Measurements from ENCODE around the gene VSIG2.

VSIG2 gene

GRCh38 chr11:124748100-124748418 is 4.0 kb downstream of the VSIG2 start:
- Histone ChIP-seq H3K36me3 (no peaks in the 10 kb centered on the region), H3K9me3 (ENCODE audit: severe bottlenecking) (no peaks in the 10 kb centered on the region), H3K4me3 (ENCODE audit: low read depth, low read length) (no peak overlapping the region), H3K27me3 (ENCODE audit: insufficient read depth, low read depth, severe bottlenecking) (no peaks in the 10 kb centered on the region), H3K27ac (no peak overlapping the region)
- TF ChIP-seq CTCF (IDR thresholded peaks at IDR 0.05; ENCODE audit: low read depth, low read length): no peak
- DNase-seq: no peak

GRCh38 chr11:124747406-124748099 is 4.5 kb downstream of the VSIG2 start:
- Histone ChIP-seq H3K27me3 (ENCODE audit: insufficient read depth, low read depth, severe bottlenecking) (no peaks in the 10 kb centered on the region), H3K36me3 (no peaks in the 10 kb centered on the region), H3K9me3 (ENCODE audit: severe bottlenecking) (no peaks in the 10 kb centered on the region), H3K4me3 (ENCODE audit: low read depth, low read length) (no peak overlapping the region), H3K27ac (no peak overlapping the region)
- TF ChIP-seq CTCF (IDR thresholded peaks at IDR 0.05; ENCODE audit: low read depth, low read length): no peak
- DNase-seq: no peak

GRCh38 chr11:124746621-124747243 is 5.3 kb downstream of the VSIG2 start:
- 0 out of 2 replicates have a peak, but pooled peaks have one; percentile 17 for TF ChIP-seq CTCF (IDR thresholded peaks at IDR 0.05; ENCODE audit: low read depth, low read length)
- no peaks in the 10 kb centered on the region for H3K9me3 ChIP-seq (ENCODE audit: severe bottlenecking)
- H3K27me3 ChIP-seq (ENCODE audit: insufficient read depth, low read depth, severe bottlenecking): no peaks in the 10 kb centered on the region
- no peaks in the 10 kb centered on the region for H3K36me3 ChIP-seq
- no peak overlapping the region for H3K4me3 ChIP-seq (ENCODE audit: low read depth, low read length)
- DNase-seq: no peak
- H3K27ac ChIP-seq: no peak overlapping the region

- H3K9me3 ChIP-seq (ENCODE audit: severe bottlenecking): no peaks in the 10 kb centered on the region
- H3K4me3 ChIP-seq (ENCODE audit: low read depth, low read length): no peak overlapping the region
- no peaks in the 10 kb centered on the region for H3K27me3 ChIP-seq (ENCODE audit: insufficient read depth, low read depth, severe bottlenecking)
- DNase-seq: no peak
- H3K36me3 ChIP-seq: no peaks in the 10 kb centered on the region
- H3K27ac ChIP-seq: no peak overlapping the region
- TF ChIP-seq CTCF (IDR thresholded peaks at IDR 0.05; ENCODE audit: low read depth, low read length): no peak
Measured at GRCh38 chr11:124745835-124746620, 6.0 kb downstream of the VSIG2 start.

GRCh38 chr11:124745270-124745834 is 6.7 kb downstream of the VSIG2 start:
- Histone ChIP-seq H3K27ac (no peak overlapping the region), H3K9me3 (ENCODE audit: severe bottlenecking) (no peaks in the 10 kb centered on the region), H3K27me3 (ENCODE audit: insufficient read depth, low read depth, severe bottlenecking) (no peaks in the 10 kb centered on the region), H3K4me3 (ENCODE audit: low read depth, low read length) (no peak overlapping the region), H3K36me3 (no peaks in the 10 kb centered on the region)
- TF ChIP-seq CTCF (IDR thresholded peaks at IDR 0.05; ENCODE audit: low read depth, low read length): no peak
- no peak for DNase-seq
